Gastroesophageal sphincter (tissue), 4 donors: ENCODE measurements around the gene MYL3. TPM values are rescaled to one million over a fixed set of nuclear protein-coding genes. Genes with fewer than 3 reads are reported as not detected.
A peak's percentile ranks its signal among the peaks of the same experiment; 100 is the strongest.

Experiments
- ATAC-seq: fragments of 150-250 bp; one replicate; pipeline ENCODE4 v1.9.1; 2016; ENCODE audit warnings: mild to moderate bottlenecking, moderate library complexity
- H3K27ac ChIP-seq, 4 donors: fragments of 200-600 bp; sonication (generic) in 3 of 4; 1 replicate in 3 of 4; 2 replicates in 1 of 4; pipeline ENCODE4 v1.5.1; 2016 to 2019
- H3K27me3 ChIP-seq: fragments of 200-600 bp; sonication (generic); one replicate; pipeline ENCODE4 v1.5.1; 2019
- H3K36me3 ChIP-seq, 2 donors: fragments of 200-600 bp; sonication (generic); one replicate each; pipeline ENCODE4 v1.5.1; 2019; ENCODE audit warnings: control low read depth in 1 of 2
- H3K4me1 ChIP-seq, 3 donors: fragments of 200-600 bp; sonication (generic); 1 replicate in 2 of 3; 2 replicates in 1 of 3; pipeline ENCODE4 v1.5.1; 2016 to 2019; ENCODE audit warnings: control low read depth in 2 of 3
- H3K4me3 ChIP-seq, 2 donors: fragments of 200-600 bp; sonication (generic); one replicate each; pipeline ENCODE4 v1.5.1; 2019; ENCODE audit warnings: mild to moderate bottlenecking in 1 of 2, moderate library complexity in 1 of 2
- H3K9me3 ChIP-seq, 3 donors: fragments of 200-600 bp; sonication (generic); one replicate each; pipeline ENCODE4 v1.5.1; 2017 to 2019; ENCODE audit warnings: control low read depth in 2 of 3
- EP300 ChIP-seq: sonication (generic); formaldehyde crosslinking; IDR thresholded peaks from one replicate; pipeline ENCODE4 v1.6.1; 2017; ENCODE audit warnings: antibody characterized with exemption, mild to moderate bottlenecking
- POLR2A ChIP-seq, 2 donors: fragments of 450-650 bp; IDR thresholded peaks; one replicate each; pipeline ENCODE4 v1.6.1; 2017; ENCODE audit warnings: antibody characterized with exemption in 2 of 2, mild to moderate bottlenecking in 2 of 2, moderate library complexity in 1 of 2
- POLR2AphosphoS5 ChIP-seq: sonication (generic); formaldehyde crosslinking; IDR thresholded peaks from one replicate; pipeline ENCODE4 v1.6.1; 2017; ENCODE audit warnings: antibody characterized with exemption
- WGBS, 2 donors: methylation state at CpG; one replicate each; pipeline ENCODE4 v1.1.5; 2018; ENCODE audit warnings: low coverage in 1 of 2; 5-methylcytosine and 5-hydroxymethylcytosine counted together
- total RNA-seq, 4 donors: library from RNA; depleted of rRNA; stranded (reverse); fragments of >200 nt; gene quantifications; one replicate each; pipeline ENCODE4 v1.1.0, GENCODE V29; 2016
- TF ChIP-seq, protein P1 (sequence below), 4 experiments: fragments of 200-600 bp in 2 of 4; fragments of 450-650 bp in 2 of 4; sonication (generic) in 1 of 4; IDR thresholded peaks; one replicate each; pipeline ENCODE4 v1.5.1; 2017 to 2019; ENCODE audit warnings: antibody characterized with exemption in 4 of 4, mild to moderate bottlenecking in 2 of 4, moderate library complexity in 2 of 4

Gene MYL3
- total RNA-seq, 4 donors from 2014 or later, result 2.6 to 5.3 (median 4.2) TPM

DNA sequence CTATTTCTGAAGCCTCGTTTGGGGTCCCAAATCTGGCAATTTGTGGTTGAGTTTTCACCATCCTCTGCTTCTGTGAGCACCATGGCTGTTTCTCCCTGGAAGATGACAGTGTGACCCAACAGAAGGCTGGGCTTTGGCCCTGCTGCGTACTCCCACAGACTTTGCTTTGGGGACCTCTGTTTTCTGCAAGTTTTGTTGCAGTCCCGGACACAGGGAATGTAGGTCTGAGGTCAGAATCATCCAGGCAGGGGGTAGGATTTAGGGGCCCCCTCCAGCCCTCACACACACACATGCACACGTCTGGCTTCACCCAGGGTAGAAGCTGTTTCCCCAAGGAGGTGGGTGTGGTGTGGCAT is 20.6 kb upstream of the MYL3 start:
- Histone ChIP-seq H3K4me1 (peaks cover 0 to 65% (median 14%) of the 10 kb centered on the region in 3 donors), H3K36me3 (no peaks in the 10 kb centered on the region), H3K27ac (peak overlapping the region in 2 of 4 donors; percentile 86 to 92), H3K27me3 (peaks cover 27% of the 10 kb centered on the region), H3K4me3 (peak overlapping the region; percentile 56 to 73), H3K9me3 (no peaks in the 10 kb centered on the region)
- no peak for ATAC-seq
- WGBS, 2 donors, result 0% methylated on average over 1 of the region's 4 CpGs; no CpG with 5 or more reads in 1 of the 2 donors
- TF ChIP-seq EP300 (no peak), POLR2AphosphoS5 (no peak)

DNA sequence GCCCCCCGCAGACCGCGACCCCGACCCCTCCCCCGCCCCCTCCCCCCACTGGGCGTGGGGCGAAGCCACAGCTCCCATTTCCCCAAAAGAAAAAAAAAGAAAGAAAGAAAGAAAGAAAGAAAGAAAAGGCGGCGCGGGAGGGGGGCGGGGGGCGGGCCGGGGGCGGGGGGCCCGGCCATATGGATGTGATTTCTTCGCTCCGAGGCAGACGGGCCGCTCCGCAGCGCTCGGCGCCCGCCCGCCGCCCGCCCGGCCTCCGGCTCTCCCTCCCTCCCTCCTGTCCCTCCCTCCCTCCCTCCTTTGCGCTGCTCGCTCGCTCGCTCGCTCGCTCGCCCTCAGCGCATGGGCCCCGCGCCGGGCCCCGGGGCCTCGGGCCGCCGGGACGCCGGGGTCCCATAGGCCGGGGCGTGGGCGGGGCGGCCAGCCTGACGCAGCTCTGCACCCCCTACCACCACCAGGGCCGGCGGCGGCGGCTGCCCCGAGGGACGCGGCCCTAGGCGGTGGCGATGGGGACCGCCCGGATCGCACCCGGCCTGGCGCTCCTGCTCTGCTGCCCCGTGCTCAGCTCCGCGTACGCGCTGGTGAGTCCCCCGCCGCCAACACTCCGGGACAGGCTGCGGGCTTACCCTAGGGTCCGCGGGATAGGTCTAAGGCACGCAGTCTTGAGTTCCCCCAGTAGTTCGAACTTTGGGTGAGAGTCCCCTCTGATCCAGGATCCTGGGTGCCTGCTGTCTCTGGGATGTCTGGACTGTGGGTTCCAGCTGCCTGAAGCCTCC is 20.0 kb upstream of the MYL3 start:
- Histone ChIP-seq H3K4me1 (peaks cover 0 to 67% (median 14%) of the 10 kb centered on the region in 3 donors), H3K4me3 (peak overlapping the region; percentile 56 to 73), H3K27ac (peak overlapping the region; percentile 40 to 92 (median 87)), H3K27me3 (peaks cover 27% of the 10 kb centered on the region), H3K9me3 (no peaks in the 10 kb centered on the region), H3K36me3 (no peaks in the 10 kb centered on the region)
- 27% methylated on average over 3 of the region's 78 CpGs; no CpG with 5 or more reads in 1 of the 2 donors for WGBS, 2 donors
- TF ChIP-seq, protein P1, sequence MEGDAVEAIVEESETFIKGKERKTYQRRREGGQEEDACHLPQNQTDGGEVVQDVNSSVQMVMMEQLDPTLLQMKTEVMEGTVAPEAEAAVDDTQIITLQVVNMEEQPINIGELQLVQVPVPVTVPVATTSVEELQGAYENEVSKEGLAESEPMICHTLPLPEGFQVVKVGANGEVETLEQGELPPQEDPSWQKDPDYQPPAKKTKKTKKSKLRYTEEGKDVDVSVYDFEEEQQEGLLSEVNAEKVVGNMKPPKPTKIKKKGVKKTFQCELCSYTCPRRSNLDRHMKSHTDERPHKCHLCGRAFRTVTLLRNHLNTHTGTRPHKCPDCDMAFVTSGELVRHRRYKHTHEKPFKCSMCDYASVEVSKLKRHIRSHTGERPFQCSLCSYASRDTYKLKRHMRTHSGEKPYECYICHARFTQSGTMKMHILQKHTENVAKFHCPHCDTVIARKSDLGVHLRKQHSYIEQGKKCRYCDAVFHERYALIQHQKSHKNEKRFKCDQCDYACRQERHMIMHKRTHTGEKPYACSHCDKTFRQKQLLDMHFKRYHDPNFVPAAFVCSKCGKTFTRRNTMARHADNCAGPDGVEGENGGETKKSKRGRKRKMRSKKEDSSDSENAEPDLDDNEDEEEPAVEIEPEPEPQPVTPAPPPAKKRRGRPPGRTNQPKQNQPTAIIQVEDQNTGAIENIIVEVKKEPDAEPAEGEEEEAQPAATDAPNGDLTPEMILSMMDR (IDR thresholded peaks at IDR 0.05), result no peak
- no peak for TF ChIP-seq POLR2A (IDR thresholded peaks at IDR 0.05)
- TF ChIP-seq EP300, result no peak
- TF ChIP-seq POLR2AphosphoS5, result no peak
- ATAC-seq, result peak; percentile 58

DNA sequence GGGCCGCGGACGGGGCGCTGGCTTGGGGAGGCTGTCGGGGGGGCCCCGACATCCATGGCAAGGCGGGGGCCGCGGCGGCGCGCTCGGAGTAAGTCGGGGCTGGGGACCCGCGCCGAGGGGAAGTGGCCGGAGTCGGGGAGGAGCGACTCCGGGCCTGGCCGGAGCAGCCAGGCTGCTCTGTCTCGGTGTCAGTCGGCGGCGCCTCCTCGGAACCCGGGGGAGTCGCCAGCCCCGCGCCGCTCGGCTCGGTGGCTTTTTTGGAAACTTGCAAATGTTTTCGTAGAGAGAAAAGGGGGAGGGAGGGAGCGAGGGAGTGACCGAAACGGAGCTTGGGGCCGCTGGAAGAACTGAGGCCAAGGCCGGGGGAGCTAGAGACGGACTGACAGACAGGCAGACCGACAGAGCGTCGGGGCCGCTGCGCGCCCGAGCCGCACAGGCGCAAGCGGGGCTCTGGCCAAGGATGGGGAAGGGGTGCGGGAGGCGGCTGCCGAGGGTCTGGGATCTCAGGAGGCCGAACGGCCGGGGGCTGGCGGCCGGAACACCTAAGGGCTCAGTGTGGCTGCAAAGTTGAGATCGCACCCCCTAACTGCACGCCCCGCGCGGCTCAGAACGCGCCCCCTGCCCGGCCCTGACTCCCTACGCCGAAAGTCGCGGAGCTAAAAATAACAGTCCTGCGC is 19.3 kb upstream of the MYL3 start:
- 0% methylated on average over 12 of the region's 72 CpGs; no CpG with 5 or more reads in 1 of the 2 donors for WGBS, 2 donors
- Histone ChIP-seq H3K36me3 (no peaks in the 10 kb centered on the region), H3K27ac (peak overlapping the region; percentile 40 to 92 (median 87)), H3K4me1 (peaks cover 0 to 67% (median 14%) of the 10 kb centered on the region in 3 donors), H3K27me3 (peaks cover 27% of the 10 kb centered on the region), H3K9me3 (no peaks in the 10 kb centered on the region), H3K4me3 (peak overlapping the region; percentile 56 to 73)
- TF ChIP-seq POLR2AphosphoS5 (no peak), POLR2A (IDR thresholded peaks at IDR 0.05) (peak in 1 of 2 donors; percentile 24), EP300 (no peak)
- TF ChIP-seq, protein P1 (IDR thresholded peaks at IDR 0.05), result no peak
- peak; percentile 48 for ATAC-seq

DNA sequence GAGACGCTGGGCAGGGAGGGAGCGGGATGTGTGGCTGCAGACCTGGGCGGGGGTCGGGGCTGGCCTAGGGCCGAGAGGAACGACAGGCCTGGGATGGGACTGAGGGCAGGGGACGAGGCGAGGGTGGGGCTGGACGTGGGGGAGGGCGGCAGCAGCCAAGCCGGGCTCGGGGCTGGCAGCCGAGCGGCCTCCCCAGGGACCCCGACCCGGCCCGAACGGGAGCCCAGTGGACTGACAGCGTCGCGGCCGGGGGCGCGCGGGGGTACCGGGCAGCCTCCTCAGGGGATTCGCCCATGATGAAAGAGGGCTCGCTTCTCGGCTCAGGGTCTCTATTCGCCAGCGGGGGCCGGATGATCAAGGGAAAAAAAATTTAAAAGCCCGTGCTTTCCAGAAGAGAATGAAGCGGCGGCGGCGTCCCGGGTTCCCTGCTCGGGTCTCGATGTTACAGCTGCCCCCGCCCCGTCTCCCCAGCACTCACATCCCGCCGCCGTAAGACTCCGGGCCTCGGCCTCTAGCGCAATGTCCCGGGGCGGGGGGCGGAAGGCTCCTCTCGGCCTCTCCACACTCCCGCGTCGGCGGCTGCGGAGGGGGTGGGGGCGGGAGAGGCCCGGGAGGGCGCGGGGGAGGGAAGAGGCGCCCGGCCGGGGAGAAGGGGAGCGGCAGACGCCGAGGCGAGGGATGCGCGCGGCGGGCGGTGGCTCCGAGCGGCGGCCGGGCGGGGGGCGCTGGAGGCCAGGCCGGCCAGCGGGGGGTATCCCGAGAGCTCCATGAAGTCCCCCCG is 18.5 kb upstream of the MYL3 start:
- no peaks in the 10 kb centered on the region for H3K36me3 ChIP-seq
- H3K4me3 ChIP-seq, result peak overlapping the region; percentile 56 to 73
- no peak for TF ChIP-seq POLR2AphosphoS5
- TF ChIP-seq EP300, result no peak
- TF ChIP-seq, protein P1 (IDR thresholded peaks at IDR 0.05), result no peak
- no peak for TF ChIP-seq POLR2A (IDR thresholded peaks at IDR 0.05)
- H3K27me3 ChIP-seq, result peaks cover 27% of the 10 kb centered on the region
- no peaks in the 10 kb centered on the region for H3K9me3 ChIP-seq
- ATAC-seq, result peak; percentile 66
- H3K4me1 ChIP-seq, result peaks cover 0 to 67% (median 14%) of the 10 kb centered on the region in 3 donors
- peak overlapping the region; percentile 40 to 92 (median 87) for H3K27ac ChIP-seq
- 0 to 8% methylated on average over 4 to 14 of the region's 83 CpGs for WGBS, 2 donors
